HG02852 (cell line): ENCODE measurements around the gene FNIP1.
"Not testable (repeated sequence)": the region's sequence is repeated elsewhere in the genome, so short reads cannot be mapped to it uniquely, and the experiment has no call there.

Experiments used
- ATAC-seq: cut with Tn5 transposase; IDR thresholded peaks from one replicate; pipeline ENCODE4 v1.9.1; 2021; ENCODE audit warnings: mild to moderate bottlenecking, moderate library complexity; ENCODE audit not compliant: unreplicated experiment

The FNIP1 gene

DNA sequence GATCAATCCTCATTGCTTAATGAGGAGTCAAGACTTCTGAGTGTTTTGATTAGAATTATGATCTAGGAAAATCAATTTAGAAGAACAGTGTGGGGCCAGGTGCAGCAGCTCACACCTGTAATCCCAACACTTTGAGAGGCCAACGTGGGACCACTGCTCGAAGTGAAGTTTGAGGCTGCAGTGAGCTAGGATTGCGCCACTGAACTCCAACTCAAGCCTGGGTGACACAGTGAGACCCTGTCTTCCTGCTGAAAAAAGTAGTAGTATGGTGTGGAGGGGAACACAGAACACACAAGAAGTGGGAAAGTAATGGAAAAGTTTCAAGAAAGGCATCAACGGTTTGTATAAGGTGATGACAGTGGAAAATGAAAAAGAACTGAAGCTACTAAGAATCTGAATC lies 9.1 kb downstream of the FNIP1 start:
- ATAC-seq, result no peak

DNA sequence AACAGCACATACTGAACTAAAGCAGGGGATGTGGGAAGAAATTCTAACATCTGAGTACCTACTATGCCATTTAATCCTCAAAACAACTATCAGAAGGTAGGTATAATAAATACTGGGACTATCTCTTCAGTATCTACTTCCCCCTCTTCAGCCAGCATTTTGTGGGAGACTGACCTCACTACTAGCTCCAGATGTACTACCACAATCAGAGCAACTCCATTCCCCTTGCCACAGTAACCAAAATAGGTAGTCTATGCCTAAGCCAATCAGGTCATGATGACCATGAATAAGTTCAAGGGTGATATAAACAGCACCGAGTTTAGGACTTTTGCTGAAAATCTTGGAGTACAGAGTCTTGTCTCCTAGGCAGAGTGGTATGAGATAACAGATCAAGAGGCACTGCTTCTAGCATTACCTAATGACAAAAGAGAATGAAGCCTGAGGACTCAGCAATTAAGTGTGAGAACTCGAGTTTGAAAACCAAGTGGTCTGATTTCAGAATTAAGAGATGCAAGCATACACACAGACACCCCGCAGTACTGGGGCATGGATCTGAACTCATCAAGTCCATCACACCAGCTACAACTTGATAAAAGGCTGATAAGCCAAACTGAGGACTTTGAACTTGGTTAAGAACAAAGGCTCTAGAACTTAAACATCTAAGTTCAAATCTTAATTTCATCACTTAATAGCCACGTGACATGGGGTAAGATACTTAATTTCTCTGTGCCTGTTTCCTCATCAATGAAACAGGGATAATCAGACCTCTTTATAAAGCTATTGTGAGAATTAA lies 9.7 kb downstream of the FNIP1 start:
- ATAC-seq, result no peak

DNA sequence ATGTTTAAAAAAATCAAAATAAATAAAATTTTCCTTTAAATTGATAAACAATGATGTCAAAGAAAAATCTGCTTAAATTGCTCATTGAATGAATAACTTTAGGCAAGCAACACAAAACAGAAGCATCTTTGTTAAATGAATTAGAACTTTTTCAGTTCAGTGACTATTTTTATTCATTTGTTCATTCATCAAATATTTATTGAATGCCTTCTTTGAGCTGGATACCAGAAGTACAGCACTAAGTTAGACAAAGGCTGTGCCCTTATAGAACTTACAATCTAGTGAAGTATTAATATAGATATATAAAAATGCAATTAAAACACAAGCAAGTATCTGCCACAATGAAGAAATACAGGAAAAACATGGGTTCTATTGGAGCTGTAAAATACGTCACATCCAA lies 10.8 kb downstream of the FNIP1 start:
- ATAC-seq, result no peak

DNA sequence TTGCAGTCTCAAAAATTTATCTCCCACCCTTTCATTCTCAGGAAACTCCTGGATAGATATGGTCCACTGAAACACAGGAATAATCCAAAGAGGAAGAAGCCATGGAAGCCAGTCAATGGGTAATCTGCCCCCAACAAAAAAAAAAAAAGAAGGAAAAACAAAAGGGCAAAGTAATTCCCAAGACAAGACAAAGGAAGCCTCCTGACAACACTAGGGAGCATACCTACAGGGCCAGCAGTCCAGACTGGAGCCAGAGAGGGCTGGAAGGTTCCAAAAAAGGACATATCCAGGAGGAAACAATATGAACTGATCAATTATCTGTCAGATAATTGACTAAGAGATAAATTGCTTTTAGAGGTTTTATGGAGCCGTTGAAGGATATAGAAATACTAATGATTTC lies 12.9 kb downstream of the FNIP1 start:
- no peak for ATAC-seq

DNA sequence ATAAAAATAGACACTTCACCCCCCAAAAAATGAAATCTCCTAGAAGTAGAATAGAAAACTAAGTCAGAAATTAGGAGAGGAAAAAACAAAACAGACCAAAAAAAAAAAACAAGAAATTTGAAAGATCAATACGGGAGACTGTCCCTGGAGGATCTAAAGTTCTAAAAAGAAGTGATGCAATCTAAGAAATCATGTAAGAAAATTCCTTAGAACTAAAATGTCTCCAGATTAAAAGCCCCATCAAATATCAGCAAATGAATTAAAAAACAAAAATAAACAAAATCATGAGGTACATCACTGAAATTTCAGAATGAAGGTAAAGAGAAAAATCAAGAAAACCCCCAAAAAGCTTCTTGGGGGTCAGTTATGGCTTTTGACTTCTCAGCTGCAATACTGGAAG lies 13.5 kb downstream of the FNIP1 start:
- no peak for ATAC-seq

DNA sequence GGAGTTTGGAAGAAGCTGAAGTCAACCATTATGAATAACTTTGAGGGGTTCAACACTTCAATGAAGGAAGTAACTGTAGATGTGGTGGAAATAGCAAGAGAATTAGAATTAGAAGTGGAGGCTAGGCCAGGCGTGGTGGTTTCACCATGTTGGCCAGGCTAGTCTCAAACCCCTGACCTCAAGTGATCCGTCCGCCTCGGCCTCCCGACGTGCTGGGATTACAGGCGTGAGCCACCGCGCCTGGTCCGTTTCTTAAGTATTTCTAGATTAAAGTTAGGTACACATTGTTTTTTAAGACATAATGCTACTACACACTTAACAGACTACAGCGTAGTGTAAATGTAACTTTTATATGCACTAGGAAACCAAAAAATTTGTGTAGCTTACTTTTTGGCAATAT lies 14.1 kb downstream of the FNIP1 start:
- ATAC-seq, result no peak

DNA sequence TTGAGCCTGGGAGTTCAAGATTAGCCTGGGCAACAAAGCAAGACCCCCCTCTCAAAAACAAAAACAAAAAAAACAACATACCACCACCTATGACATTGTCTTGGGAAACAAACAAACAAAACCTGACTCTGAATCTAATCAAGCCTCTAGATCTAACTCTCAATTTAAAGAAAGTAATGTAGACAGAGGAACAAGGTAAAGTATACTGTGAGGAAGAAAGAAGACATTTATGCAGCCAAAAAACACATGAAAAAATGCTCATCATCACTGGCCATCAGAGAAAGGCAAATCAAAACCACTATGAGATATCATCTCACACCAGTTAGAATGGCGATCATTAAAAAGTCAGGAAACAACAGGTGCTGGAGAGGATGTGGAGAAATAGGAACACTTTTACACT lies 18.7 kb downstream of the FNIP1 start:
- ATAC-seq, result not testable (repeated sequence)

DNA sequence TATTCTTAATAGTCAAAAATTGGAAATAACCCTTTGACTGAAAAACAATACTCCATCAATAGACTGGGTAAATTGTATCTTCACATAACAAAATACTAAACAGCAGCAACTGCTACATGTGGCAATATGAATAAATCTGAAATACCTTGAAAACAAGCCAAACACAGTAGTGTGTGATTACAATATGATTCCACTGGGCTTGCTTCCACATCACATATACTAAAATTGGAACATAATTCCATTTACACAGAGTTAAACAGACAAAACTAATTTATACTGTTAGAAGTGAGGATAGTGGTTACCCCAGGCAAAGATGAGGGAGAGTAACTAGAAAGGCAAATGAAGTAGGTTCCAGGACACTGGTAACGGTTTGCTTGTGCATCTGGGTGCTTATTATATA lies 20.4 kb downstream of the FNIP1 start:
- no peak for ATAC-seq

DNA sequence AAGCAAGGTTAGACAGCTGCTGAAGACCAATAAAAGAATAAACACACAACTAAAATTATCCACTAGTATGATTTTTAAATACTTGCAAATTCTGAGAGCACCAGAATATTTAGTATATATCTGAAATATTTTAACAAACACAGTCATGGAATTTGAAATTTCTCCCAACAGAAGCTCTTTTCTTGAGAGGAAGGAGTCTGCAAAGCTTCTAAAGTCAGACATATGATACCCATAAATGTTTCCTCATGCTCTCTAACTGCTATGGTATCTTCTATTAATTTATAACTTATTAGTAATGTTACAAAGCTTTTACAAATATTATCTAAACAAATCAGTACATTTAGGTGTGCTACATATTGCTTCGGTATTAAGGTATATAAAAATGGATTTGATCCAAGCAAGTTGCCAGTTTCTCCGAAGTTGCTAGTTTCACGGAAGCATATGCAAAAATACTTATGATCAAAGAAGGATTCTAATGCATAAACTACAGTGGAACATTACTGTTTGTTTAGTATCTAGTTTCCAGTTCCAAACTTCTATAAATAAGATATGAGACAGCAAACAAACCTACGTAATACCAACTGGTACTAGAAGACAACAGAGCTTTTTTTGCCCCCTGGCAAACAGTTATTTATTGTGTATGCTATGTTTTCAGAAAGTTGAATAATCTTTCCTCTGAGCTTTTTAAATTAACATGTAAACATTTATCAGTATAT lies 22.0 kb downstream of the FNIP1 start:
- ATAC-seq, result no peak

DNA sequence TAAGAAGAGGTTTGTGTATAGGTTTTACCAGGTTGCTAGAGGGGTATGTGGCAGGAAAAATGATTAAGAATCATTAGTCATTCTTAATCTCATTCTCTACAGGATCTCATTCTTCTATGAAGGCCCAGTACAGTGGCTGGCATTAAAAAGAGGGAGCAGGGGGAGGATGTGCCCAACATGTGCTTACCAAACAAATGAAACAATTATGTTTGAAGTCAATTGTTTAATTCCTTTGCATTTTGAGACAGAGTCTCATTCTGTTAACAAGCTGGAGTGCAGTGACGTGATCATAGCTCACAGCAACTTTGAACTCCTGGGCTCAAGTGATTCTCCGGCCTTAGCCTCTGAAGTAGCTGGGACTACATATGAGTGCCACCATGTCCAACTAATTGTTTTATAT lies 23.0 kb downstream of the FNIP1 start:
- no peak for ATAC-seq

DNA sequence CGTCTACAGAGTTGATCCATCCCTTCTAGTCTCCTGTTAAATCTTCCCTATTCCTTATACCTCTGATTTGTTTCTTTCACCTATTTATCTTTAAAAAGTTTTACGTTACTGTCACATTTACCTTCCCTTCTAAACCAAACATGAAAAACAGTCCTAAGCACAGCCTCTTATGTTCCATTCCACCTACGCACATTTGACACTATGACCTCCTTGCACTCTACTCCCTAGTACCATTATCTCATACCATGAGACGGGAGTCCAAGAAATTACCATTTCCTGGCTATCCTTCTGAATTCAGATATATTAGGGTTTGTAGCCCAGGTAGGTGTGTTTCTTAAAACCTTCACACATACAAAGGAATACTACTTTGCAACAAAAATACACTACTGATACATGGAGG lies 25.1 kb downstream of the FNIP1 start:
- no peak for ATAC-seq

DNA sequence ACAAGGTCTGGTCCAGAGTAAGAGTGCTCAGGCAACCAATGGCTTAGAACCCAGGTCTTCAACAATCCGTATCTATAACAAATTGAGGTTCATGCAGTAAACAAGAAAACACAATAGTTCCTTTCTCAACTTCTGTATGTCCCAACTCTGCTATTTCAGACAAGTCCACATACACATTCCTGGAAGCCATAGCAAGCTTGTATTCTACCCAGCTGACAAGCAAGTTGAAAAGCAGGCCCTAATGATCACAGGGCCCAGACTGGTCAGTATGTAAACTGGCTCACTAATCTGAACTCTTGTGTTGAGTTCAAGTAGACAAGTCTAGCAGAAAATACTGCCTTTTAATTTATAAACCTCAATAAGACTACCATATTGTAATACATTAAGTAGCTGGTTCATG lies 26.9 kb downstream of the FNIP1 start:
- no peak for ATAC-seq

DNA sequence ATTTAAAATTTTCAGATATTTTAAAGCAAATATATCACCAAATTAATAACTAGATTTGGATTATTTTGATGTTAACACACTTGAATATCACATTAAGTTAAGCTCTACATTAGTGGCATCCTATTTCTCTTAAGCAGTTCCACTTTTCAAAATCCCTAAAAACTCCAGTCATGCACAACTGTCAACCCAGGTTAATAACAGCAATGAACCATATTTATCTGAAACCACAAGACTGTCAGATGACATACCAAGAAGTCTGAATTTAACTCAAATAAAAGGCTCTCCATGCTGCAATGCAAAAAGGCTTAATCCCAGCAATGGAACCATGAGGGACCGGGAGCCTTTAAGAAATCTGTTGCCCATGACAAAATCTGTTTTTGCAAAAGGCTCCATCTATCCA lies 27.5 kb downstream of the FNIP1 start:
- ATAC-seq, result no peak

DNA sequence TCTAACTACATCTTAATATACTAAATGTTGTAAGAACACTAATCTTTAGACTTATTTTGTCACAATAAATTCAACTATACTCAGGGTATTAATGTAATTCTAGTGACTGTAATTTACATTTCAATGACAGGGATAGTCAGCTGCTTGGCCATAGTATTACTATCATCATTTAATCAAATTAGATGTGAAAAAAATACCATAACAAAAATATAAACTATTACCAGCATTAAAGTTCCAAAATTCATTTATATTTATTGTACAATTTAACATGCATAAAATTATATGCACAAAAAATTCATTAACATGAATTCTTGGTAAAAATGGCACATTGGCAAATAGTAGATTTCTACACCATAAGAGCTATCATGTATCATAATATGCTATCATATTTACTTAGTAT lies 28.9 kb downstream of the FNIP1 start:
- no peak for ATAC-seq

DNA sequence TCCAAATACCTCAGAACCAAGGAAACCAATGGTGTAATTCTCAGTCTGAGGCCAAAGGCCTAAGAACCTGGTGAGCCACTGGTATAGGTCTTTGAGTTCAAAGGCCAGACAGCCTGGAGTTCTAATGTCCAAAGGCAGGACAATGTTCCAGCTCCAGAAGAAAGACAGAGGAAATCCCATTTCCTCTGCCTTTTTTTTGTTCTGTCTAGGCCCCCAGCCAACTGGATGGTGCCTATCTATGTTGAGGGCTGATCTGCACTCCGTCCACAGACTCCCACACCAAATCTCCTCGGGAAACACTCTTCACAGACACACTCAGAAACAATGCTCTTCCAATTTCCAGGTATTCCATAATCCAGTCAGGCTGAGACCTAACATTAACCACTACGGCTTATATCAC lies 30.1 kb downstream of the FNIP1 start:
- ATAC-seq, result no peak

DNA sequence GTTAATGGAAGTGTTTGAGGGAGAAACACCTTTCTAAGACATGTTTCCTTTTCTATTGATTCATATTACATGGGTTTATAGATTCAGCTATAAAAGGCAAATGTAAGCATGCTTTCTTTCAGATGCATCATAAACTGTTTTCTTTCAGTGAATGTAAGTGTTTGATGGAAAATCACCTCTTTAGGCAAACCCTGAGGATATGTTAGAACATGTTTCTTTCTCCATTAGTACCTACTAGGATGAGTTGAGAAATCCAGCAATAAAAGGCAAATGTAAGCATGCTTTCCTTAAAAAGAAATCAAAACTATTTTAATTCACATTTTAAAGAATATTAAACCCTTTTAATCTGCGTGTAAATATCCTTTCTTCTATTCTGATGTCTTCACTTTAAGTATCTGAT lies 31.6 kb downstream of the FNIP1 start:
- ATAC-seq, result no peak

DNA sequence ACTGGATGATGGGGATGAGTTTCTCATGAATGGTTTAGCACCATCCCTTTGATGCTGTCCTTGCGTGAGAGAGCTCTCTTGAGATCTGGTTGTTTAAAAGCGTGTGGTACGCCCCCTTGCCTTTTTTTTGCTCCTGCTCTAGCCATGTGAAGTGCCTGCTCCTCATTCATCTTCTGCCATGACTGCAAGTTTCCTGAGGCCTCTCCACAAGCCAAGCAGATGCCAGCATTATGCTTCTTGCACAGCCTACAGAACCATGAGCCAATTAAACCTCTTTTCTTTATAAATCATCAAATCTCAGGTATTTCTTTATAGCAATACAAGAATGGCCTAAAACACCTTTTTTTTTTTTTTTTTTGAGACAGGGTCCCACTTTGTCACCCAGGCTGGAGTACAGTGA lies 32.8 kb downstream of the FNIP1 start:
- no peak for ATAC-seq

DNA sequence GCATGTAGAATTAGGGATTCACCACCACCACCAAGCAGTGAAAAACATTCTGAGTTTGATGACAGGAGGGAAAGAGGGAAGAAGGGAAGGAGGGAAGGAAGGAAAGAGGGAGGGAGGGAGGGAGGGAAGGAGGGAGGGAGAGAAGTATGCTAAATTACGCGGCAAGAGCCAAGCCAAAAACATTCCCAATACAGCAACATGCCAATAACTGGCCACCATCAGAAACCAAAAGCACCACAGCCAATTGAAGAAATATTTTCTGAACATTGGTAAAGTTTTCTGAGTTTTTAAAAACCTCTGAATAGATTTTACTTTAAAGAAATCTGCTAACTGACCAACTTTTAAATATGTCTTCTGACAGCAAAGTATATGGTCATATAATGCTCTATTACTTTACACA lies 36.0 kb downstream of the FNIP1 start:
- ATAC-seq, result no peak

DNA sequence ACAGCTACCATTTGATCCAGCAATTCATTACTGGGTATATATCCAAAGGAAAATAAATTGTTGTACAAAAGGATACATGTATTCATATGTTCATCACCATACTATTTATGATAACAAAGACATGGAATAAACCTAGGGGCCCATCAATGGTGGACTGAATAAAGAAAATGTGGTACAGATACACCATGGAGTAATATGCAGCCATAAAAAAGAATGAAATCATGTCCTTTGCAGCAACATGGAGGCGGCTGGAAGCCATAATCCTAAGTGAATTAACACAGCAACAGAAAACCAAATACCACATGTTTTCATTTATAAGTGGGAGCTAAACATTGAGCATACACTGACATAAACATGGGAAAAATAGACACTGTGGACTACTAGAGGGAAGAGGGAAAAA lies 37.1 kb downstream of the FNIP1 start:
- no peak for ATAC-seq

DNA sequence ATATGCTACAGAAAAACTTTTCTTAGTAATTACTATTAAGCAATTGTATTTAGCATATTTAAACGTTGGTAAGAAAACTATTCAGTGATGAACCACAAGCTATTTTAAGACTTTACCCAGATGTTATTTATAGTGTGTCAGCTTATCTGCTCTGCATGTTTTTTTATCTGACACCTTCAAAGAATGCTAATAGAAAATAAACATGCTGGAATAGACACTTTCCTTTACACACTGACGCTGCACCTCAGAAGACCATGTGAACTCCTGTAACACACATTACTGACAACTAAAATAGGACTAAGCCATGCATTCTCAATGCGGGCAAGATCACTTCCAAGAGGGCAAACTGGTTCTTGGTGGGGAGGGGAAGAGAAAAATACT lies 38.3 kb downstream of the FNIP1 start:
- peak; percentile 40 for ATAC-seq

DNA sequence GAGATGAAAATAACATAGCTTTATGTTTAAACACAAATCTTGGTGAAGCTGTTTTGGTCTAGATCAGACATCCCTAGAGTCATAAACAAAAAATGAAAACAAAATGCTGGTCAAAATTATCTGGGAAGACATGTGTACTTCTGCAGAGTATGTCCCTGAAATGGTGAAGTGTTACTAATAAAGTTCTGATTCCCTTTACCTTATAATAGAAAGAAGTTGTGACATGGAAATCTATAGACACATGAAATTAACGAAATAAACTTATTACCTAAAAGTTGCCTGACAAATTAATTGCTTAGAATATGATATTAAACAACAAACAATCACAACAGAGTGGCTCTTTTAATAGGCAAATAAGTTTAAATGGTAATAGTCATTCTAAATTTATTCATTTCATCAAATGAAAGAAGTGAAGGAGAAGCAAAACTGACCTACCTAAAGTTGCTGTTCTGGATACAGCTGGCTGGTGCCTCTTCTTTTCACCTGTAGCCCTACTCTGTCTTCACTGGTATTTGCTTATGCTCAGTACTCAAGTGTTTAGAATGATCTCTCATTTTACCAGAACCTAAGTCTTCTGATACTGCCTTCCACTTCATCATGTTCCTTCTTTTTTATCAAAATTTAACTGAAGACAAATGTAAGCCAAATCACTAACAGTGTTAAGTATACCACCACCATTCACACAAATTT lies 38.8 kb downstream of the FNIP1 start:
- peak; percentile 73 for ATAC-seq

DNA sequence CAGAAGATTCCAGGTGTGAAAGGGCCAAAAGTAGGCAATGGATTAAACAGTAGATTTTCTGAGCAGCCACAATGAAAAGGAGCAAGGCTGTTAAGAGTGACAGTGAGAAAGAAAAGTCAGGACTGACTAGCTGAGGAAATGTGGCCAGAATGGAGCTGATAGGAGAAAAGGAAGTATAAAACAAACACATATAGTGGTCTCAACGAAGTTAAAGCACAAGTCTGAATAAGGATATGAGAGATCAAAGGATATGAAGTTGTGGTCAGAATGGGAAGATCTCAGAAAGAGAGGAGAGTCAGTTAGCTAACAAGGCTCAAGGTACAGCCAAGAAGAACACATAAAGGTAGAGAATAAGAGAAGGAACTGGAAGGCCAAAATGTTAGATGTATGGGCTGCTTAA lies 39.9 kb downstream of the FNIP1 start:
- no peak for ATAC-seq
